GM19238 (cell line): ENCODE data around the gene PMVK.
"Not testable (repeated sequence)": the region's sequence is repeated elsewhere in the genome, so short reads cannot be mapped to it uniquely, and the experiment has no call there.

Source experiments
- DNase-seq: peaks from one replicate; pipeline ENCODE4 v3.0.0; 2011; ENCODE audit warnings: low spot score; ENCODE audit not compliant: insufficient read length

Gene PMVK

GRCh38 chr1:154925335-154926170 lies 11.0 kb downstream of the PMVK start:
- no peak for DNase-seq

GRCh38 chr1:154923695-154924094 lies 12.8 kb downstream of the PMVK start:
- no peak for DNase-seq

GRCh38 chr1:154913273-154913672 lies 23.2 kb downstream of the PMVK start:
- DNase-seq = no peak

GRCh38 chr1:154912755-154913154 lies 23.8 kb downstream of the PMVK start:
- no peak for DNase-seq

- no peak for DNase-seq
Measured at GRCh38 chr1:154911691-154912550, 24.6 kb downstream of the PMVK start.

- no peak for DNase-seq
Measured at GRCh38 chr1:154910851-154911250, 25.7 kb downstream of the PMVK start.

GRCh38 chr1:154908937-154909336 lies 27.6 kb downstream of the PMVK start:
- no peak for DNase-seq

- DNase-seq = not testable (repeated sequence)
Measured at GRCh38 chr1:154908129-154908528, 28.4 kb downstream of the PMVK start.

GRCh38 chr1:154906621-154907081 lies 29.9 kb downstream of the PMVK start:
- no peak for DNase-seq

- no peak for DNase-seq
Measured at GRCh38 chr1:154902938-154903566, 33.5 kb downstream of the PMVK start.

- no peak for DNase-seq
Measured at GRCh38 chr1:154901591-154901990, 34.9 kb downstream of the PMVK start.

- DNase-seq = no peak
Measured at GRCh38 chr1:154899041-154899440, 37.5 kb downstream of the PMVK start.

GRCh38 chr1:154896771-154897286 lies 39.7 kb downstream of the PMVK start:
- DNase-seq = no peak

GRCh38 chr1:154895798-154896197 lies 40.7 kb downstream of the PMVK start:
- DNase-seq = no peak

GRCh38 chr1:154891452-154891851 lies 45.1 kb downstream of the PMVK start:
- DNase-seq = no peak

GRCh38 chr1:154888757-154889156 lies 47.8 kb downstream of the PMVK start:
- no peak for DNase-seq

- no peak for DNase-seq
Measured at GRCh38 chr1:154886281-154887015, 50.1 kb downstream of the PMVK start.

GRCh38 chr1:154884869-154885701 lies 51.4 kb downstream of the PMVK start:
- DNase-seq = no peak

GRCh38 chr1:154883919-154884868 lies 52.3 kb downstream of the PMVK start:
- no peak for DNase-seq
